Suppressor macrophage treated with lipopolysaccharide for 1 hour (primary cell): ENCODE data around the gene PLB1.
A peak's percentile ranks its signal among the peaks of the same experiment; 100 is the strongest.

Experiments
- DNase-seq, 3 donors: peaks; one replicate each; pipeline ENCODE4 v3.0.0-alpha.2; 2020 to 2022

The PLB1 gene

GRCh38 chr2:28499282-28499681, 3.4 kb downstream of the PLB1 start:
- no peak for DNase-seq

GRCh38 chr2:28505361-28505760, 9.5 kb downstream of the PLB1 start:
- peak in 1 of 3 donors; percentile 23 for DNase-seq

- DNase-seq: peak; percentile 81 to 86 (median 81)
Measured at GRCh38 chr2:28506112-28506910, 10.5 kb downstream of the PLB1 start.

- no peak for DNase-seq
Measured at GRCh38 chr2:28507796-28508764, 12.2 kb downstream of the PLB1 start.

- no peak for DNase-seq
Measured at GRCh38 chr2:28509361-28509760, 13.5 kb downstream of the PLB1 start.

GRCh38 chr2:28510184-28510583, 14.3 kb downstream of the PLB1 start:
- no peak for DNase-seq

GRCh38 chr2:28511871-28512606, 16.2 kb downstream of the PLB1 start:
- DNase-seq: no peak

GRCh38 chr2:28512607-28512965, 16.7 kb downstream of the PLB1 start:
- no peak for DNase-seq

- no peak for DNase-seq
Measured at GRCh38 chr2:28513097-28513496, 17.2 kb downstream of the PLB1 start.

- DNase-seq: no peak
Measured at GRCh38 chr2:28515176-28515751, 19.4 kb downstream of the PLB1 start.

- no peak for DNase-seq
Measured at GRCh38 chr2:28516430-28516829, 20.6 kb downstream of the PLB1 start.

- DNase-seq: no peak
Measured at GRCh38 chr2:28516950-28517349, 21.1 kb downstream of the PLB1 start.

GRCh38 chr2:28521663-28522062, 25.8 kb downstream of the PLB1 start:
- no peak for DNase-seq

GRCh38 chr2:28522481-28522880, 26.6 kb downstream of the PLB1 start:
- DNase-seq: no peak

GRCh38 chr2:28523902-28524301, 28.0 kb downstream of the PLB1 start:
- no peak for DNase-seq

- no peak for DNase-seq
Measured at GRCh38 chr2:28525481-28525880, 29.6 kb downstream of the PLB1 start.

- no peak for DNase-seq
Measured at GRCh38 chr2:28526527-28527132, 30.8 kb downstream of the PLB1 start.

GRCh38 chr2:28527196-28527595, 31.3 kb downstream of the PLB1 start:
- no peak for DNase-seq

GRCh38 chr2:28528206-28528605, 32.3 kb downstream of the PLB1 start:
- no peak for DNase-seq

- peak; percentile 51 to 72 (median 53) for DNase-seq
Measured at GRCh38 chr2:28530782-28531181, 34.9 kb downstream of the PLB1 start.

- DNase-seq: no peak
Measured at GRCh38 chr2:28532399-28532798, 36.5 kb downstream of the PLB1 start.

- no peak for DNase-seq
Measured at GRCh38 chr2:28533044-28533680, 37.3 kb downstream of the PLB1 start.
